Measurements from ENCODE around the gene EPHA10.

GRCh38 chr1:37739222-37739621 lies 25.7 kb downstream of the EPHA10 start:
- no peak for TF ChIP-seq CTCF (IDR thresholded peaks at IDR 0.05; ENCODE audit: insufficient read depth, low read depth, low read length)
- TF ChIP-seq EZH2 (IDR thresholded peaks at IDR 0.05; ENCODE audit: insufficient read depth, low read length), result no peak
